ENCODE results near the gene DNAJB1.

Gene DNAJB1

GRCh38 chr19:14496029-14496833 is 22.0 kb downstream of the DNAJB1 start, which contains the start of gene GIPC1:
Gene GIPC1, minus strand, starts transcription at chr19:14496127. Its CDS starts 13,151 bp downstream, at chr19:14482976.
- DNase-seq (ENCODE audit: low read depth, low spot score): peak; percentile 92

- DNase-seq (ENCODE audit: low read depth, low spot score): no peak
Measured at GRCh38 chr19:14495672-14496028, 22.5 kb downstream of the DNAJB1 start.

DNA sequence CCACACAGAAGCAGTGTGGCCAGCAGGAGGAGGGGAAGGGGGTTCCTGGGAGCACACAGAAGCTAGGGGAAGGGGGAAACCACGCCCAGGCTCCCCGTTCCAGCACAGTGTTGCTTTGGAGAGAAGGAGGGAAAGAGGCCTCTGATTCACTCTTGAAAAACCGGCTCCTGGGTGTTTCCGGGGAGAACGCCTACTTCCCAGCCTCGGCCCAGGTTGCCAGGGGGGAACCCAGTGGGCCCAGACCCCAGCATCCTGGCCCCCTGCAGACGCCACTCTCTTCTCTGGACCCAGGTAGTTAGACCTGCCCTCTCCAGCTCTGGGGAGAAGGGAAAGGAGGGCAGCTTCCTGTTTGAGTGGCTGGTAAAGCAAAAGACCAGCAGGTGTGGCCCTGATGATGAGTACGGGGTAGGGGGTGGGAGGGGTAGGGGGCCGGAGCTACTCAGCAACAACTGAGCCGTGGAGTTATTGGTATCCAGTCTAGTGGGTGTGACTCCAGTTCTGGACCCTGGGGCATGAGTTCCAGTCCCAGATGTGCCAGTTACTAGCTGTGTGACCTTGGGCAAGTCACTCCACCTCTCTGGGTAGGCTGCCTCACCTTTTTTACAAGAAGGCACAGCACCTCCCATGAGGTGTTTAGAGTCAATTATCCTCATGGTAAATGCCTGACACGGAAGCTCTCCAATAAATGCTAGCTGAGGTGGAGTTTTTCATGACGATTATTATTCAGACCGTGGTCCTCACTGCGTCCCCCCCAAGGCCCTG is 23.1 kb downstream of the DNAJB1 start:
- no peak for DNase-seq (ENCODE audit: low read depth, low spot score)

DNA sequence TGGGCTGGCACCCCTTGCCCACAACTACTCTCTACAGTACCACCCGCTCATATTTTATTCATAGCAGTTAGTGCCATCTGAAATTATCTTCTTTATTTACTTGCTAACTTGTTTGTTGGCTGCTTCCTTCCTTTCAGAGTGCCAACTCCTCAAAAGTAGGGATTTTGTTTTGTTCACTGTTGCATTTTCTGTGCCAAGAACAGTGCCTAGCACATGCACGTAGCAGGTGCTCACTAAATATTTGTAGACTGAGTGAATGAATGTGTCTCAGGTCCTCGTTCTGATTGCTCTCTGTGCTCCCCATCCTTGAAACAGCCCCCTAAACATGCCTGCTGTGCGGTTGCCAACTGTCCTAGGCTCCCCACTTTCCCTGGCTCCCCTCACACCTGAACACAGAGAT is 23.8 kb downstream of the DNAJB1 start:
- no peak for DNase-seq (ENCODE audit: low read depth, low spot score)

GRCh38 chr19:14492756-14493337 is 25.4 kb downstream of the DNAJB1 start:
- no peak for DNase-seq (ENCODE audit: low read depth, low spot score)

DNA sequence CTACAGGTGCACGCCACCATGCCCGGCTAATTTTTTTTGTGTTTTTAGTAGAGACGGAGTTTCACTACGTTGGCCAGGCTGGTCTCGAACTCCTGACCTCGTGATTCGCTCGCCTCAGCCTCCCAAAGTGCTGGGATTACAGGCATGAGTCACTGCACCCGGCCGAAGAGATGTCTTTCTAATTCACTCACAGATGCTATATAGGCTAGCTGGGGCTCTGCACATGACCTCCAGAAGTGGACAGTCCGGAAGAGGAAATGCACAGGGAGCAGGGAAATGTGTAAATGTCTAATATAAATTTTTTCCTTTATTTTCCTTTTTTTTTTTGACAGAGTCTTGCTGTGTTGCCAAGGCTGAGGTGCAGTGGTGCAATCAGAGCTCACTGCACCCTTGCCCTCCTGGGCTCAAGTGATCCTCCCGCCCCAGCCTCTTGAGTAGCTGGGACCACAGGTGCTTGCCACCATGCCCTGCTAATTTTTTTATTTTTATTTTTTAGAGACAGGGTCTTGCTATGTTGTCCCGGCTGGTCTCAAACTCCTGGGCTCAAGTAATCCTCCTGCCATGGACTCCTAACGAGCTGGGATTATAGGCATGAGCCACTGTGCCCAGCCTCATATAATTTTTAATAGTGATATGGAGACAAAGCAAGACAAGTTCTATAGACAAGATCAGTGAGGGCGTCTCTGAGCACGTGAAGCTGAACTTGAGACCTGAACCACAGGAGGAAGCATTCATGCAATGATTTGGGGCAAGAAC is 30.6 kb downstream of the DNAJB1 start:
- no peak for DNase-seq (ENCODE audit: low read depth, low spot score)

DNA sequence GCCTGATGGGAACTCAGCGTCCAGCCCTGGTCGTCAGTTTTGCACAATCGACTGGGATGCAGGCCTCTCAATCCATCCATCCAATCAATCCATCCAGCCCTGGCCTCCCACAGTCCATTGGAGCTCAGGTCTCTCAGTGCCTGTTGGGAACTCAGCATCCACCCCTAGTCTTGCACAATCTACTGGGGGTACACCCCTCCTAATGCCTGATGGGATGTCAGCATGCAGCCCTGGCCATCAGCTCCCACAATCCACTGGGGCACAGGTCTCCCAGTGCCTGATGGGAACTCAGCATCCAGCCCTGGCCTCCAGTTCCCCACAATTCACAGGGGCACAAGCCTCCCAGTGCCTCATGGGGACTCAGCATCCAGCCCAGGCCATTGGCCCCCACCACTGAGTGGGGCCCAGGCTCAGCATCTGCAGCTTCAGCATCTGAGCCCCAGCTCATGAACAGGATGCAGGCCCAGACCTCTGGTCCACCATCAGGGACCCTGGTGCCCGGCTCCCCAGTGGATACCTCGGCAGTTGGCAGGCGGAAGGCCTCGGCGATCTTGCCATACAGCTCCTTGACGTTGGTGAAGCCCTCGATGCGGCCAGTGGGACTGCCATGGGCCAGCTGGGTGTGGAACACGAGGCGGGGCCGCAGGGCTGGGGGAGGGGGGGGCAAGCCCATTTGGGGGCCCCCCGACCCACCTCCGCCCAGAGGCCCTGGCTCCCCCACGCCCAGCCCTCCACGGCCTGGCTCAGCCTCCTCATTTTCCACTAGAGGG is 35.8 kb downstream of the DNAJB1 start:
- no peak for DNase-seq (ENCODE audit: low read depth, low spot score)

GRCh38 chr19:14480700-14481079 is 37.5 kb downstream of the DNAJB1 start:
- DNase-seq (ENCODE audit: low read depth, low spot score): no peak

- no peak for DNase-seq (ENCODE audit: low read depth, low spot score)
Measured at GRCh38 chr19:14479975-14480699, 38.1 kb downstream of the DNAJB1 start.

- no peak for DNase-seq (ENCODE audit: low read depth, low spot score)
Measured at GRCh38 chr19:14479309-14479974, 38.8 kb downstream of the DNAJB1 start.

- no peak for DNase-seq (ENCODE audit: low read depth, low spot score)
Measured at GRCh38 chr19:14478113-14478545, 40.1 kb downstream of the DNAJB1 start.

DNA sequence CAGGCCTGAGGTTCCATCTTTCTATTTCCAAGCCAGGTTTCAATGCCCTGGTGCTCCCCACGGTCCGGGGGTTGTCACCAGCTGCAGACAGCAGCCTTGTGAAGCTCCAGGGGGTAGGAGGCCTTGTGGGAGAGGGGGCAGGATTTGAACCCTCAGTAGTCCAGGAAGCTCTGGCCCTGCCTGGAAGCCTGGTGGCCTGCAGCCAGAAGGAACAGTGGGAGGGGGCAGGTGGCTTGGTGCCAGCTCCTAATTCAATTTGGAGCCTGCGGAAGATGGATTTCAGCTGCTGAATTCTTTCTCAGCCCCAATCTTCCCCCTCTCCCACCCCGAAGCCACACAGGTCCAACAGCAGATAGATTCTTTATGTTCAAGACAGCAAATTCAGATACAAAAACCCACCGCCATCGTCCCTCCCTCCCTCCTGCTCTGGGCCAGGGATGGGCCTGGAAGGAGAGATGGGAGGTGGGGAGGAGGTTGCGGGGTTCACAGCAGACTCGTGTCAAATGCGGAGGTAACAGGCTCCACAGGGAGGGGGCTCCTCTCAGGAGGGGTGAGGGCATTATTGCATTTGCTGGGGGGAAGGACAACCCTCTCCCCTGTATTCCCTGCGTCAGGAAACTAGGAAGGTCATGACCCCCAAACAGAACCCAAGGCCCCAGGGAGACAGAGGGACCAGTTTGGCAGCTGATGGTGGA is 40.6 kb downstream of the DNAJB1 start:
- no peak for DNase-seq (ENCODE audit: low read depth, low spot score)

DNA sequence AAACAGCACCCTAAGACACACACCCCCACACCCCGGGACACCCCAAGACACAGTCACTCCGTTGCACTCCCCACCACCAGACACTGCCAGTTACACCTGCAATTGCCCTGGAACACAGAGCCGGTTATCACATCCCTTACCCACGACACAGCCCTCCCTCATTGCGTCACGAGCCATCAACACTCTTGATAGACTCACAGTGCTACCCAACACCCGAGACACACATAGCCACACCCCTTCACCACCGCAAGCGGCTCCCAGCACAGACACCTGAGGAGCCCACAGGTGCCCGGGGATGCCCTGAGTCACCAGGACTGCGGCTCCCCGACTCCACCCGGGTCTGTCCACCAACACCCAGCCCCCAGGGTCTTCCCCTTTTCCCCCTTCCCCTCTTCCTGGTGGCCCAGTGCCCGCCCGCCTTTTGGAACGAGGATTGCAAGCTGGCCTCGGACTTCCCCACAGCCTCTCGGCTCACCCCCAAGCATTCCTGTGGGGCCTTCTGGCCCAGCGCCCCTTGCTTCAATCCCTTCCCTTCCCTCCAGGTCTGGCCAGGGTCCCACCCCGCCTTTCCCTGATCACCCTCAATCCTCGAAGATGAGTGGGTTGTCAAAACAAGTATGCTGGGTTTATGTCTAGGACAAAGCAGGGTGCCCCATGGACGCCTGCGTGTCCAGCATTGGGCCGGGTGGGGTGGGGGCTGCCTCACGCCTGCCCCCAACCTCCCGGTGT is 41.4 kb downstream of the DNAJB1 start:
- no peak for DNase-seq (ENCODE audit: low read depth, low spot score)

GRCh38 chr19:14476327-14476672 is 41.9 kb downstream of the DNAJB1 start:
- no peak for DNase-seq (ENCODE audit: low read depth, low spot score)

DNA sequence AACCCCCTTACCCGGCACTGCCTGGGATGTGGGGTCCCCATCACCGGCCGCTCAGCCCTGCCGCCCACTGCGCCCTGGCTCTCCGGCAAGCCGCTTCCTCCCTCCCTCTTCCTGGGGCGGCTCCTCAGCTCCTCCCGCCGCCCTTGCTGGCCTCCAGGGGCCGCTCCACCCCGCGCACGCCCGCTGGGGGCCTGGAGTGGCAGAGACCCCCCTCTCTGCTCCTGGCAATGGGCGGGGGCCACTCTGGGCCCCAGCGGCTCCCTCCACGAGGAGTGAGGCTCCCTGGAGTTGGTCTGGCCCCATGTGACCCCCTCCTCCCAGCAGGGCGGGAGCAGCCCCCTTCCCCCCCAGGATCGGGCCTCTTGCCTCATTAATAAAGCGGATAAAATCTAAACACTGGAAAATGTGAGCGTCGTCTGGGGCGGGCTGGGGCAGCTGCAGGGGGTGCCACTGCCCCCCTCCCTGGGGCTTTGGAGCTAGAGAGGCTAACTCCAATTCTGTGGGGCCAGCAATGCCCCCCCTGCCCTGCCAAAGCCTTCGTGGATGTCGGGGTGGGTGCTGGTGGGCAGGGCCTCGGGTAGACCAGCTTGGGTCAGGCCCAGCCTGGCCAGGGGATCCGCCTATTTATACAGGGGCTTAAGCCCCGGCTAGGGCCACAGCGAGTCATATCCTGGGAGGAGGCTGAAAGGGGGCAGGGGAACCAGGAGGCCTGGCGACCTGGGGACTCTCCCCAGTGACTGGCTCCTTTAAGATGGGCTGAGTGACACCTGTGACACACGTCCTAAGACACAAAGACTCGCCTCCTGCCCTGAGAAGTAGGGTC is 42.7 kb downstream of the DNAJB1 start, which contains the start of gene PTGER1:
Gene PTGER1, minus strand, starts transcription at position 104 of the 823 bp plus-strand sequence. CDS start 1,034 bp downstream, outside the sequence.
- DNase-seq (ENCODE audit: low read depth, low spot score): no peak

GRCh38 chr19:14474827-14475226 is 43.4 kb downstream of the DNAJB1 start:
- no peak for DNase-seq (ENCODE audit: low read depth, low spot score)

DNA sequence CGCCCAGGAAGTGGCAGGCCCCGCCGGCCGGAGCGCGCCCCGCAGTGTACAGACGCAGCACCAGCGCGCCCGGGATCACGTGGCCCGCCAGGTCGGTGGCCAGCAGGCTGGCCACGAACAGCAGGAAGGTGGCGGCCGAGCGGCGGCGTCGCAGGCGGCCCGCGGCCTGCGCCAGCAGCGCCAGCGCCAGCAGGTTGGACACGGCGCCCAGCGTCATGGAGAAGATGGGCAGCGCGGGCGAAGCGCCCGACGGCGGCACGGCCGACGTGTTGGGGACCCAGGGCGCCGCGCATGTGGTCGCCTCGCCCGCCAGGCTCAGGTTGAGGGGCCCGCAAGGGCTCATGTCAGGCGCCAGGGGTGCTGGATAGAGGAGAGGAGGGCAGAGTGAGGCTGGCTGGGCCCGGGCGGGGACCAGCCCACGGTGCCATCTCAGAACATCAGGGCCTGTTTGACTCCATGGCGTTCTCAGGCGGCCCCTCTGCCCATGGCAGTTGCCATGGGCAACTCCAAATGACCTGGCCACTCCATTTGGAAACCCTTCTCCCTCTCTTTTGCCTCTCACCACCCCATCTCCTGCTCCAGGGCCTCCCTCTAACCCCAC is 44.1 kb downstream of the DNAJB1 start:
- no peak for DNase-seq (ENCODE audit: low read depth, low spot score)
